Measurements from ENCODE around the gene LAMA3.

Gene LAMA3

GRCh38 chr18:23802817-23803216 is 113.6 kb downstream of the LAMA3 start:
- no peak for FAIRE-seq
- TF ChIP-seq SPI1 (IDR thresholded peaks at IDR 0.05; ENCODE audit: low read depth, low read length) (no peak), POLR2A (IDR thresholded peaks at IDR 0.05; ENCODE audit: low read depth, low read length) (no peak), PAX5 (IDR thresholded peaks at IDR 0.05; ENCODE audit: insufficient read depth, low read length, severe bottlenecking) (no peak), TAF1 (IDR thresholded peaks at IDR 0.05; ENCODE audit: low read depth, low read length) (no peak), POU2F2 (IDR thresholded peaks at IDR 0.05; ENCODE audit: low read depth, low read length) (no peak), POLR2AphosphoS5 (IDR thresholded peaks at IDR 0.05; ENCODE audit: low read depth, low read length) (no peak)
- no peak for DNase-seq (ENCODE audit: insufficient read length, low spot score)

- TF ChIP-seq PAX5 (IDR thresholded peaks at IDR 0.05; ENCODE audit: insufficient read depth, low read length, severe bottlenecking) (no peak), SPI1 (IDR thresholded peaks at IDR 0.05; ENCODE audit: low read depth, low read length) (no peak), POU2F2 (IDR thresholded peaks at IDR 0.05; ENCODE audit: low read depth, low read length) (no peak), TAF1 (IDR thresholded peaks at IDR 0.05; ENCODE audit: low read depth, low read length) (no peak), POLR2A (IDR thresholded peaks at IDR 0.05; ENCODE audit: low read depth, low read length) (no peak), POLR2AphosphoS5 (IDR thresholded peaks at IDR 0.05; ENCODE audit: low read depth, low read length) (no peak)
- FAIRE-seq (no peak), DNase-seq (ENCODE audit: insufficient read length, low spot score) (no peak)
These were observed 114.5 kb downstream of the LAMA3 start for GRCh38 chr18:23803755-23804154.

GRCh38 chr18:23805898-23806297 is 116.6 kb downstream of the LAMA3 start:
- no peak for DNase-seq (ENCODE audit: insufficient read length, low spot score)
- TF ChIP-seq PAX5 (IDR thresholded peaks at IDR 0.05; ENCODE audit: insufficient read depth, low read length, severe bottlenecking) (no peak), POLR2AphosphoS5 (IDR thresholded peaks at IDR 0.05; ENCODE audit: low read depth, low read length) (no peak), TAF1 (IDR thresholded peaks at IDR 0.05; ENCODE audit: low read depth, low read length) (no peak), POLR2A (IDR thresholded peaks at IDR 0.05; ENCODE audit: low read depth, low read length) (no peak), POU2F2 (IDR thresholded peaks at IDR 0.05; ENCODE audit: low read depth, low read length) (no peak), SPI1 (IDR thresholded peaks at IDR 0.05; ENCODE audit: low read depth, low read length) (no peak)
- FAIRE-seq, result no peak

DNA sequence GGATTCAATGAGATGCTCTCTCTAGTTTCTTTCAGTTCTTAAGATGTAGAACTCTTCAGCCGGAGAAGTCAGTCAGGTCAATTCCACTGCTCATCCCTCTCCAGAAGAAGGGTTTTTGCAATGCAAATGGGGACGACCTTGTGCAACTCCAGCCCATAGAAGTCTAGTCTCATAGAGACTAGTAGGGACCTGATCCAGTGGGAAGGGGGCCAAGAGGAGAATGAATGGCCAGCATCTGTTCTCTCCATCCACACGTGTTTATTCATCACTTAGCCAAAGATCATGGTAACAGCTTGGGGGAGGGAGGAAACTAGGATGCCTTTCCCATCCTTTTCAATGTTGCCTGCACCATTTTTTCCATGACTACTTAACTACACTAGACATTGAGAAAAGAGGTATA is 120.2 kb downstream of the LAMA3 start:
- no peak for FAIRE-seq
- no peak for DNase-seq (ENCODE audit: insufficient read length, low spot score)
- TF ChIP-seq TAF1 (IDR thresholded peaks at IDR 0.05; ENCODE audit: low read depth, low read length) (no peak), POLR2A (IDR thresholded peaks at IDR 0.05; ENCODE audit: low read depth, low read length) (no peak), PAX5 (IDR thresholded peaks at IDR 0.05; ENCODE audit: insufficient read depth, low read length, severe bottlenecking) (no peak), POLR2AphosphoS5 (IDR thresholded peaks at IDR 0.05; ENCODE audit: low read depth, low read length) (no peak), POU2F2 (IDR thresholded peaks at IDR 0.05; ENCODE audit: low read depth, low read length) (no peak), SPI1 (IDR thresholded peaks at IDR 0.05; ENCODE audit: low read depth, low read length) (no peak)

DNA sequence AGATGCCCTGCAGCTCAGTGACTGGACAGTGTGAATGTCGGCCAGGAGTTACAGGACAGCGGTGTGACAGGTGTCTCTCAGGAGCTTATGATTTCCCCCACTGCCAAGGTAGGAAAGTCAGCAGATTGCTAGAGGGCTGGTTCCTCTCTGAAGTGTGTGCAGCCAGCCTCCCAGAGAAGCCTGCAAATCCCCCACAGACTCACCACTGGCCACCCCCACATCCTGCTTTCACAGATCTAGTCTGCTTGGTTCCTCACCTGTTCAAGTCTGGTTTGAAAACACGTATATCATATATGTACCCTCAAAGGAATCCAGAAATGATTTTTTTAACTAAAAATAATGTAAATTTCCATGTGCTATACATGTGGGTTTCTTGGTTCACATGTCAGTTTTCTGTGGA is 121.1 kb downstream of the LAMA3 start:
- FAIRE-seq (peak; percentile 69), DNase-seq (ENCODE audit: insufficient read length, low spot score) (peak; percentile 11)
- TF ChIP-seq POU2F2 (IDR thresholded peaks at IDR 0.05; ENCODE audit: low read depth, low read length) (no peak), PAX5 (IDR thresholded peaks at IDR 0.05; ENCODE audit: insufficient read depth, low read length, severe bottlenecking) (no peak), POLR2A (IDR thresholded peaks at IDR 0.05; ENCODE audit: low read depth, low read length) (no peak), TAF1 (IDR thresholded peaks at IDR 0.05; ENCODE audit: low read depth, low read length) (no peak), SPI1 (IDR thresholded peaks at IDR 0.05; ENCODE audit: low read depth, low read length) (peak; percentile 52)

DNA sequence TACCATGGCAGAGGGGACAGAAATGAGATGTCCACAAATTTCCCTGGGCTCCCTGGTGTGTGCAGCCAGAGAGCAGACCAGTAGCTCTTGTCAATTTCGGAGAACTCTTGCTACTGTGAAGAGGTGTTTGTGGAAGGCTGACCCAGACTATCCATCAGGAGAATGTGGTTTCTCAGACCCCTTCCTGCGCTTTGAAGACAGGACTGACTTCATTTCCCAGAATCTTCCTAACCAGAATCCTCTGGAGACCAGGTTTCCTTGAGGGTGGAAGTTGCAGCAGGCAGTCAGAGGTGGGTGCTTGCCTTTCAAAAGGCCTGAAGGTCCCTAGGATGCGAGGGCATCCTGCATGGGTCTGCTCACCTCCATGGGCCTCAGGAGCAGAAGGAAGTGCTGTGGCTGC is 121.9 kb downstream of the LAMA3 start:
- no peak for DNase-seq (ENCODE audit: insufficient read length, low spot score)
- TF ChIP-seq POU2F2 (IDR thresholded peaks at IDR 0.05; ENCODE audit: low read depth, low read length) (no peak), TAF1 (IDR thresholded peaks at IDR 0.05; ENCODE audit: low read depth, low read length) (no peak), SPI1 (IDR thresholded peaks at IDR 0.05; ENCODE audit: low read depth, low read length) (no peak), POLR2A (IDR thresholded peaks at IDR 0.05; ENCODE audit: low read depth, low read length) (no peak), PAX5 (IDR thresholded peaks at IDR 0.05; ENCODE audit: insufficient read depth, low read length, severe bottlenecking) (no peak), POLR2AphosphoS5 (IDR thresholded peaks at IDR 0.05; ENCODE audit: low read depth, low read length) (no peak)
- no peak for FAIRE-seq

GRCh38 chr18:23812546-23813440 is 123.5 kb downstream of the LAMA3 start:
- DNase-seq (ENCODE audit: insufficient read length, low spot score), result no peak
- TF ChIP-seq PAX5 (IDR thresholded peaks at IDR 0.05; ENCODE audit: insufficient read depth, low read length, severe bottlenecking), result no peak
- TF ChIP-seq POLR2A (IDR thresholded peaks at IDR 0.05; ENCODE audit: low read depth, low read length), result no peak
- no peak for TF ChIP-seq POLR2AphosphoS5 (IDR thresholded peaks at IDR 0.05; ENCODE audit: low read depth, low read length)
- no peak for TF ChIP-seq SPI1 (IDR thresholded peaks at IDR 0.05; ENCODE audit: low read depth, low read length)
- TF ChIP-seq POU2F2 (IDR thresholded peaks at IDR 0.05; ENCODE audit: low read depth, low read length), result no peak
- FAIRE-seq, result peak; percentile 16

GRCh38 chr18:23814991-23815614 is 125.8 kb downstream of the LAMA3 start:
- TF ChIP-seq POLR2AphosphoS5 (IDR thresholded peaks at IDR 0.05; ENCODE audit: low read depth, low read length) (no peak), PAX5 (IDR thresholded peaks at IDR 0.05; ENCODE audit: insufficient read depth, low read length, severe bottlenecking) (no peak), POLR2A (IDR thresholded peaks at IDR 0.05; ENCODE audit: low read depth, low read length) (no peak), TAF1 (IDR thresholded peaks at IDR 0.05; ENCODE audit: low read depth, low read length) (no peak), SPI1 (IDR thresholded peaks at IDR 0.05; ENCODE audit: low read depth, low read length) (no peak), POU2F2 (IDR thresholded peaks at IDR 0.05; ENCODE audit: low read depth, low read length) (no peak)
- no peak for DNase-seq (ENCODE audit: insufficient read length, low spot score)
- FAIRE-seq, result no peak

- FAIRE-seq (peak; percentile 50), DNase-seq (ENCODE audit: insufficient read length, low spot score) (no peak)
- TF ChIP-seq PAX5 (IDR thresholded peaks at IDR 0.05; ENCODE audit: insufficient read depth, low read length, severe bottlenecking), result no peak
- no peak for TF ChIP-seq TAF1 (IDR thresholded peaks at IDR 0.05; ENCODE audit: low read depth, low read length)
- no peak for TF ChIP-seq POLR2AphosphoS5 (IDR thresholded peaks at IDR 0.05; ENCODE audit: low read depth, low read length)
- TF ChIP-seq POU2F2 (IDR thresholded peaks at IDR 0.05; ENCODE audit: low read depth, low read length), result no peak
- TF ChIP-seq SPI1 (IDR thresholded peaks at IDR 0.05; ENCODE audit: low read depth, low read length), result no peak
- TF ChIP-seq POLR2A (IDR thresholded peaks at IDR 0.05; ENCODE audit: low read depth, low read length), result no peak
These were observed 126.8 kb downstream of the LAMA3 start for GRCh38 chr18:23816021-23816420.

Measured in GM12891 (cell line).